KMS-11 (cell line): Measurements from ENCODE around the gene NSG1.

Experiments
- H2AFZ ChIP-seq: fragments of 200-600 bp; sonication (generic); 2 replicates; pipeline ENCODE4 v1.6.1; 2016; ENCODE audit warnings: antibody characterized with exemption, mixed run types, low read depth
- H3K27ac ChIP-seq: fragments of 200-600 bp; sonication (generic); 2 replicates; pipeline ENCODE4 v1.6.1; 2016; ENCODE audit warnings: mild to moderate bottlenecking, mixed run types
- H3K27me3 ChIP-seq: fragments of 200-600 bp; sonication (generic); 2 replicates; pipeline ENCODE4 v1.6.1; 2017; ENCODE audit warnings: mild to moderate bottlenecking, low read depth, mixed run types, moderate library complexity; ENCODE audit not compliant: insufficient read depth
- H3K36me3 ChIP-seq: fragments of 200-600 bp; sonication (generic); 2 replicates; pipeline ENCODE4 v1.6.1; 2017; ENCODE audit warnings: mild to moderate bottlenecking, mixed run types; ENCODE audit not compliant: insufficient read depth
- H3K4me1 ChIP-seq: fragments of 200-600 bp; sonication (generic); 2 replicates; pipeline ENCODE4 v1.6.1; 2016; ENCODE audit warnings: mild to moderate bottlenecking, low read depth, mixed run types; ENCODE audit not compliant: poor library complexity, severe bottlenecking
- H3K4me2 ChIP-seq: fragments of 200-600 bp; sonication (generic); 2 replicates; pipeline ENCODE4 v1.7.0; 2016; ENCODE audit warnings: mild to moderate bottlenecking, mixed run types
- H3K4me3 ChIP-seq: fragments of 200-600 bp; sonication (generic); IDR thresholded peaks from 2 replicates; pipeline ENCODE4 v1.6.1; 2017; ENCODE audit warnings: low read depth, low read length, mixed read lengths; ENCODE audit not compliant: insufficient read depth
- H3K79me2 ChIP-seq: fragments of 200-600 bp; sonication (generic); 2 replicates; pipeline ENCODE4 v1.6.1; 2016; ENCODE audit warnings: low read depth, mixed run types; ENCODE audit not compliant: insufficient read depth
- H3K9ac ChIP-seq: fragments of 200-600 bp; sonication (generic); 2 replicates; pipeline ENCODE4 v1.6.1; 2016; ENCODE audit warnings: mild to moderate bottlenecking, mixed run types
- H4K20me1 ChIP-seq: fragments of 200-600 bp; sonication (generic); 2 replicates; pipeline ENCODE4 v1.6.1; 2016; ENCODE audit warnings: mild to moderate bottlenecking, mixed run types; ENCODE audit not compliant: insufficient read depth
- TF ChIP-seq, protein P1 (sequence below): fragments of 200-600 bp; sonication (generic); conservative IDR thresholded peaks from 2 replicates; pipeline ENCODE4 v1.6.1; 2017; ENCODE audit warnings: low read depth, mild to moderate bottlenecking, antibody characterized with exemption, low read length, moderate library complexity, mixed read lengths

NSG1 gene

GRCh38 chr4:4377732-4378460 lies 9.0 kb upstream of the NSG1 start:
- Histone ChIP-seq H3K36me3 (no peaks in the 10 kb centered on the region), H3K79me2 (no peaks in the 10 kb centered on the region), H3K9ac (no peak overlapping the region), H3K27ac (no peak overlapping the region), H3K4me3 (no peak overlapping the region), H4K20me1 (no peaks in the 10 kb centered on the region), H3K27me3 (no peaks in the 10 kb centered on the region), H2AFZ (no peak overlapping the region), H3K4me1 (no peaks in the 10 kb centered on the region), H3K4me2 (no peak overlapping the region)
- TF ChIP-seq, protein P1, sequence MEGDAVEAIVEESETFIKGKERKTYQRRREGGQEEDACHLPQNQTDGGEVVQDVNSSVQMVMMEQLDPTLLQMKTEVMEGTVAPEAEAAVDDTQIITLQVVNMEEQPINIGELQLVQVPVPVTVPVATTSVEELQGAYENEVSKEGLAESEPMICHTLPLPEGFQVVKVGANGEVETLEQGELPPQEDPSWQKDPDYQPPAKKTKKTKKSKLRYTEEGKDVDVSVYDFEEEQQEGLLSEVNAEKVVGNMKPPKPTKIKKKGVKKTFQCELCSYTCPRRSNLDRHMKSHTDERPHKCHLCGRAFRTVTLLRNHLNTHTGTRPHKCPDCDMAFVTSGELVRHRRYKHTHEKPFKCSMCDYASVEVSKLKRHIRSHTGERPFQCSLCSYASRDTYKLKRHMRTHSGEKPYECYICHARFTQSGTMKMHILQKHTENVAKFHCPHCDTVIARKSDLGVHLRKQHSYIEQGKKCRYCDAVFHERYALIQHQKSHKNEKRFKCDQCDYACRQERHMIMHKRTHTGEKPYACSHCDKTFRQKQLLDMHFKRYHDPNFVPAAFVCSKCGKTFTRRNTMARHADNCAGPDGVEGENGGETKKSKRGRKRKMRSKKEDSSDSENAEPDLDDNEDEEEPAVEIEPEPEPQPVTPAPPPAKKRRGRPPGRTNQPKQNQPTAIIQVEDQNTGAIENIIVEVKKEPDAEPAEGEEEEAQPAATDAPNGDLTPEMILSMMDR = no peak

DNA sequence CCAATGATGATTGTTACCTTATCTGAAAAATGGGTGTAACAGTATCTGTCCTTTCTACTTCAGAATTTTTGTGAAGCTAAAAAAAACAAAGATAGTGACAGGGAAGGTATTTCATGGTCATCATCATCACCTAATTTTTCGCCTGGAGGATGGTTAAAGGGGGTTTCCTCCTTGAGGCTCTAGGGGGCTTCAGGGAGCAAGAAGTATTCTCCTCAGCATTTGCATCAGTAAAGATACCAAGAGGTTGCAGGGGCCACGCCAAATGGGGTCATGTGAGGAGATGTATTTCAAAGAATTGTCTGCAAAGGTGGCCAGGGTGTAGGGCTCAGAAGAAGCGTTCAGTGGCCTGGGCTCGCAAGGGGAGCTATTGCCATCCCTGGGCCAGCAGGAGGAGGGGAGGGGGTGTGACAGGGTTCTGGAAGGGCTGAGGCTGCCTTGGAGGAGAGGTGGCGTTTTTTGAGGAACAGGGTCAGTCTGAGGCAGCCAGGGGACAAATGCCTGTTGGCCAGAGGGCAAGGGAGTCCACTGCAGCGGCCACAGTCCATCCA lies 7.3 kb upstream of the NSG1 start:
- Histone ChIP-seq H3K9ac (no peak overlapping the region), H3K27ac (no peak overlapping the region), H3K36me3 (no peaks in the 10 kb centered on the region), H4K20me1 (no peaks in the 10 kb centered on the region), H3K4me3 (no peak overlapping the region), H3K4me1 (no peaks in the 10 kb centered on the region), H2AFZ (no peak overlapping the region), H3K79me2 (no peaks in the 10 kb centered on the region), H3K27me3 (no peaks in the 10 kb centered on the region), H3K4me2 (no peak overlapping the region)
- TF ChIP-seq, protein P1 = no peak

DNA sequence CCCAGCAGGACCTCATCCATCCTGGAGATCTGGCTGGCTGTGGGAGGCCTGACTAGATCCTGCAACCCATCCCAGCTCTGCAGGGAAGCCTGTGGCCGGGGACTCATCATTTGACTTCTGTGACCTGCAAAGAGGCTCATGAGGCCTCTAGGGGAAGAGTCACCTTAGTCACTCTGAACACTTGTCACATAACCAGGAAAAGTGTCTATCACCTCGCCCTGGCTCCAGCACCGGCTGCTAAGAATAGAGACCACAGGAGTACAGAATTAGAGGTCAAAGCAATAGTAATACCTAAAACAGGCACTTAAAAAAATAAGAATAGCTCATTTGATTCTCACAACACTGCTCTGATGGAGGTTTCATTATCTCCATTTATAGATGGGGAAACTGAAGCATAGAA lies 3.8 kb upstream of the NSG1 start:
- Histone ChIP-seq H3K36me3 (no peaks in the 10 kb centered on the region), H3K4me3 (no peak overlapping the region), H2AFZ (no peak overlapping the region), H3K27ac (no peak overlapping the region), H4K20me1 (no peaks in the 10 kb centered on the region), H3K79me2 (no peaks in the 10 kb centered on the region), H3K9ac (no peak overlapping the region), H3K4me1 (no peaks in the 10 kb centered on the region), H3K27me3 (no peaks in the 10 kb centered on the region), H3K4me2 (no peak overlapping the region)
- TF ChIP-seq, protein P1 = no peak

DNA sequence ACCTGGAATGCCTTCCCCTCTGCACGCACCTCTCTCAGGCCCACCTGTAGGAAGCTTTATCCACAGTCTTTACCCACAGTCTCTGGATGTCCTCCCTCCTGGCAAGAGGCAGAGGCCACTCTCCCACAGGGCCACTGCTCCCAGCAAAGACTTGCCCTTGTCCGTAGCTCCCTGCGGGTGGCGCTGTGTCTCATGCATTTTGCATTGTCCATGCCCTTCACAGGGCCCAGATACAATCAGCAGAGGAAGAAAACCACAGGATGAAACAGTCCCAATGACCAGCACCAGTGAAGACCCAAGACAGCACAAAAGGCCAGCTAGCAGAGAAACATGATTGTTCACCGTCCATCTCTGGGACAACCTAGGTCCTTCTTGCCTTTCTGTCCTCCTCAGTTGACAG lies 2.1 kb upstream of the NSG1 start:
- H3K27me3 ChIP-seq = no peaks in the 10 kb centered on the region
- H3K79me2 ChIP-seq = no peaks in the 10 kb centered on the region
- H3K4me1 ChIP-seq = no peaks in the 10 kb centered on the region
- H3K4me3 ChIP-seq = no peak overlapping the region
- no peak overlapping the region for H3K9ac ChIP-seq
- H3K36me3 ChIP-seq = no peaks in the 10 kb centered on the region
- TF ChIP-seq, protein P1 = 0 out of 2 replicates have a peak, but pooled peaks have one; percentile 20
- H4K20me1 ChIP-seq = no peaks in the 10 kb centered on the region
- no peak overlapping the region for H2AFZ ChIP-seq
- no peak overlapping the region for H3K27ac ChIP-seq
- no peak overlapping the region for H3K4me2 ChIP-seq
